GM20000 (cell line): Measurements from ENCODE around the gene MAMLD1.

Experiments used
- DNase-seq: peaks from one replicate; pipeline ENCODE4 v3.0.0; 2012; ENCODE audit warnings: low spot score
- TF ChIP-seq, protein P1 (sequence below): IDR thresholded peaks from 2 replicates; pipeline ENCODE4 v1.5.1; 2012; ENCODE audit warnings: mild to moderate bottlenecking, control low read depth; ENCODE audit errors: extremely low read depth, missing control alignments

The MAMLD1 gene, protein sequence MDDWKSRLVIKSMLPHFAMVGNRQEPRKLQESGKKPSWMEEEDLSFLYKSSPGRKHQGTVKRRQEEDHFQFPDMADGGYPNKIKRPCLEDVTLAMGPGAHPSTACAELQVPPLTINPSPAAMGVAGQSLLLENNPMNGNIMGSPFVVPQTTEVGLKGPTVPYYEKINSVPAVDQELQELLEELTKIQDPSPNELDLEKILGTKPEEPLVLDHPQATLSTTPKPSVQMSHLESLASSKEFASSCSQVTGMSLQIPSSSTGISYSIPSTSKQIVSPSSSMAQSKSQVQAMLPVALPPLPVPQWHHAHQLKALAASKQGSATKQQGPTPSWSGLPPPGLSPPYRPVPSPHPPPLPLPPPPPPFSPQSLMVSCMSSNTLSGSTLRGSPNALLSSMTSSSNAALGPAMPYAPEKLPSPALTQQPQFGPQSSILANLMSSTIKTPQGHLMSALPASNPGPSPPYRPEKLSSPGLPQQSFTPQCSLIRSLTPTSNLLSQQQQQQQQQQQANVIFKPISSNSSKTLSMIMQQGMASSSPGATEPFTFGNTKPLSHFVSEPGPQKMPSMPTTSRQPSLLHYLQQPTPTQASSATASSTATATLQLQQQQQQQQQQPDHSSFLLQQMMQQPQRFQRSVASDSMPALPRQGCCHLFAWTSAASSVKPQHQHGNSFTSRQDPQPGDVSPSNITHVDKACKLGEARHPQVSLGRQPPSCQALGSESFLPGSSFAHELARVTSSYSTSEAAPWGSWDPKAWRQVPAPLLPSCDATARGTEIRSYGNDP

DNA sequence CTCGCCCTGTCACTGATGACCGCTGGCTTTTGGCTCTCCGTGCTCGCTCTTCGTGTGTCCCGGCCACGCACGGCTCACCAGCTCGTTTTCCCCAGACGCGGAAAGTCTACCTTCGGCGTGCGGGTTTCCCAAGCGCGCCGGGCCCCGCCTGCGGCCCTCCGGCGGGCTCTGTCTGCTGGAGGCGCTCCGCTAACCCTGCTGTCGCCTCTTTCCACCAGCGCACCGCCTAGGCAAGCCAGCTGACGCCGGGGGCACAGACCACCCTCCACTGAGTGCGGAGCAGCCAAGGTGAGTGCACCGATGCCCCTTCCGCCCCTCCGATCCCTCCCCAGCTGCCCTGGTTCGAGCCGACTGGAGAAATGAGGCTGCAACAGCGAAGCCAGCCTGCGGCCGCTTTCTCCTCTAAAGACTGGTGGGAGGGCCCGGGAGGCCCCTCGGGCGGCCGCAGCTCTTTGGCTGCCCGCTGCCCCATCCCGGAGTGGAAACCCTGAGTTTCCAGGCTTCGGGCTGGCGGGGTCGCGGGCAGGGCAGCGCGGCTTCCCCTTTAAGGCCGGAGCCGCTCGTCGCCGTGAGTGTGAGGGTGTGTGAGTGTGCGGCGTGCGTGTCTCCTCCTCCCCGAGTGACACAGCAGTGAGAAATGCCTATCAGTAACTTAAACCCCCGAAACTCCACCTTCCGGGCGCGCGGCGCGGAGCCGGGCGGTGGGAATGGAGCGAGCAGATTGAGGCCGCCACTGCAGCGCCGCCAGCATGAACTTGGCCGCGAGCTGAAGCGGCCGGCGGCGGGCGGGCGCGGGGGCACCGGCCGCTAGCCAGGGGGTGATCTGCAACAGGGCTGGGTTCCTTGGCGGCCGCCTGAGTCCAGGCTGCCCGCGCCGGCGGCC, at the start of gene MAMLD1:
Gene MAMLD1 (plus strand): TSS at position 719 of the 883 bp plus-strand sequence. CDS start 82,200 bp downstream, outside the sequence.
- DNase-seq: no peak
- TF ChIP-seq, protein P1, sequence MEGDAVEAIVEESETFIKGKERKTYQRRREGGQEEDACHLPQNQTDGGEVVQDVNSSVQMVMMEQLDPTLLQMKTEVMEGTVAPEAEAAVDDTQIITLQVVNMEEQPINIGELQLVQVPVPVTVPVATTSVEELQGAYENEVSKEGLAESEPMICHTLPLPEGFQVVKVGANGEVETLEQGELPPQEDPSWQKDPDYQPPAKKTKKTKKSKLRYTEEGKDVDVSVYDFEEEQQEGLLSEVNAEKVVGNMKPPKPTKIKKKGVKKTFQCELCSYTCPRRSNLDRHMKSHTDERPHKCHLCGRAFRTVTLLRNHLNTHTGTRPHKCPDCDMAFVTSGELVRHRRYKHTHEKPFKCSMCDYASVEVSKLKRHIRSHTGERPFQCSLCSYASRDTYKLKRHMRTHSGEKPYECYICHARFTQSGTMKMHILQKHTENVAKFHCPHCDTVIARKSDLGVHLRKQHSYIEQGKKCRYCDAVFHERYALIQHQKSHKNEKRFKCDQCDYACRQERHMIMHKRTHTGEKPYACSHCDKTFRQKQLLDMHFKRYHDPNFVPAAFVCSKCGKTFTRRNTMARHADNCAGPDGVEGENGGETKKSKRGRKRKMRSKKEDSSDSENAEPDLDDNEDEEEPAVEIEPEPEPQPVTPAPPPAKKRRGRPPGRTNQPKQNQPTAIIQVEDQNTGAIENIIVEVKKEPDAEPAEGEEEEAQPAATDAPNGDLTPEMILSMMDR: no peak

DNA sequence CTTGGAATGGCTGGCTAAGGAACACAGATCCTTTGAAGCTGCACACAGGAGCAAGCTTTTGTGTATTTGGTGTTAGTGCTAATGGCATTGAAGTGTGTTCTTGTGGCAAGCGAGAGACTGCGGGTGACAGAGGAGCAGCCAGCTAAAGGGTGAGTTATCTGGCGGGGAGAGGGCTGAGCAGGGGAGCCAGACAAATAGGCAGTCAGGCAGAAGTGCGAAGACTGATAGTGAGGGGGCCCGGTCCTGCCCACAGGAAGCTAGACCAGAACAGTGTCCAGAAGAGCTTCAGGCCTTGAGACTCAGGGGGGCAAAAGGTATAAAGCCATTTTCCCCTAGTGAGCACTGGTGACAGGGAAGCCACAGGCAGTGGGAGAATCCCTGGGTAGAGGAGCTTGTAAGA, 49.6 kb upstream of the MAMLD1 start:
- TF ChIP-seq, protein P1: no peak

DNA sequence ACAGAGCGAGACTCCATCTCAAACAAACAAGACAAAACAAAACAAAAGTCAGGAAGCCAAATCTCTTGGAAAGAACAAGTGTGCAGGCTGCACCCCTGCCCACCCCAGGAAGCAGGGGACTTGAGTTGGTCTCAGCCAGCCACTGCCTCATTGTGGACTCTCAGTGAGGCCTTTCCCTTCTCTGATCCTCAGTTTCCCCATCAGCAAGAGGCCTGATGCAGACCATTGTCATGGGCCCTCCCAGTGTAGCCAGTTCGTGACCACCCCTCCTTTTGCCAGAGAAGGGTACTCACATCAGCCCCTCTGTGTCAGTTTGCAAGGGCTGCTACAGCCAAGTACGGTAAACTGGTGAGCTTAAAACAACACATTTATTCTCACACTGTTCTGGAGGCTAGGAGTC, 48.9 kb upstream of the MAMLD1 start:
- TF ChIP-seq, protein P1: no peak

More for the DNA sequence above, 49.6 kb upstream of the MAMLD1 start:
- DNase-seq: no peak

DNA sequence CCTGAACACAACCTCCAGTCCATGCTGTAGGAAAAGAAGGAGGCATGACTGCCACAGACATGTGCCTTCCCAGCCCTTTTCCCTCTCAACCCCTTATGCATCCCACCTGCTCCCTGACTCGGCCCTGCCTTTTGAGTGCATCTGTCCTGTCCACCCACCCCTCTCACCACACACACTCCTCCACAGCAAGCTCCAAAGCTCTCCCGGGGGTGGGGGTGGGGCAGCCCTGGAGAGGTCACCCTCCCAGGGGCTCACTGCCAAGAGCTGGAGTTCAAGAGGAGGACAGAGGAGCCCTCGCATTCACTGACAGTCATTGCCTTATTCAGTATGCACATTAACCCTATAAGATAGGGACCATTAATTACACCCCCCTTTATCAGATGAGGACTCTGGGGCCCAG, 46.6 kb upstream of the MAMLD1 start:
- TF ChIP-seq, protein P1: no peak
- no peak for DNase-seq

More for the DNA sequence above, 48.9 kb upstream of the MAMLD1 start:
- no peak for DNase-seq

DNA sequence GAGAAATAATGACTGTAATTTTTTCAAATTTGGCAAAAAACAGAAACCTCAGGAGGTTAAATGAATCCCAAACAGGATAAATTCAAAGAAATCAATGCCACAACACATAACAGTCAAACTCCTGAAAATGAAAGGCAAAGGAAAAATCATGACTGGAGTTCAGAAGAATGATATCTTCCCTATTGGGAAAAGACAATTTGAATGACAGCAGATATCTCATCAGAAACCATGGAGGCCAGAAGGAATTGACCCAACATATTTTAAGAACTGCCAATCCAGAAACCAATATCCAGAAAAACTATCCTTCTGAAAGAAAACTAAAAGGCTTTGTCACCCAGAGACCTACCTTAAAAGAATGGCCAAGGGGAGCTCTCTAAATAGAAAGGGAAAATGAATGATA, 40.1 kb upstream of the MAMLD1 start:
- TF ChIP-seq, protein P1: no peak

DNA sequence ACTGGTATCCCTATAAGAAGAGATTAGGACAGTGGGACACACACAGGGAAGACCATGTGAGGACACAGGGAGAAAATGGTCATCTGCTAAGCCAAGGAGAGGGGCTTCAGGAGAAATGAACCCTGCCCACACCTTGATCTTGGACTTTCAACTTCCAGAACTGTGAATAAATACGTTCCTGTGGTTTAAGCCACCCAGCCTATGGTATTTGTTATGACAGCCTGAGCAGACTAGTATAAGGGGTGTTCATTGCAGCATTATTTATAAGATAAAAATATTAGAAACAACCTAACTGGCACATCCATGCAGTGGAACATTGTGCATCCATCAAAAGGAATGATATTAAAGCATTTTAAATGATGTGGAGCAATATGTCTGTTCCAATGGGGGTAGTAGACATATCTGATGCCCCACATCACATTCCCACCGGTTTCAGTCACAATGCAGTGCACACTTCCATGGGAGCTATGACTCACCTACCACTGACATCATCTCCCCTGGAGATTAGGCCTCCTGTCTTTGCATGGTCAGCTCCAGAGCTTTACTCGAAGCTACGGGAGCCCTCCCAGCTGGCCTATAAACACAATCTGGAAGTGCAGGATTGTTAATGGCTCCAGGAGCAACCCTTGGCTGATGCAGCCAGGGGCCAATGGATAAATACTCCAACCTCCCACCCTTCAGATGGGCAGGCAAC, 38.9 kb upstream of the MAMLD1 start:
- no peak for DNase-seq
- TF ChIP-seq, protein P1: no peak

More for the DNA sequence above, 40.1 kb upstream of the MAMLD1 start:
- DNase-seq: no peak
